KMS-11 (cell line): ENCODE measurements around the gene MGA.

Experiments used
- H2AFZ ChIP-seq: fragments of 200-600 bp; sonication (generic); 2 replicates; pipeline ENCODE4 v1.6.1; 2016; ENCODE audit warnings: antibody characterized with exemption, mixed run types, low read depth
- H3K27ac ChIP-seq: fragments of 200-600 bp; sonication (generic); 2 replicates; pipeline ENCODE4 v1.6.1; 2016; ENCODE audit warnings: mild to moderate bottlenecking, mixed run types
- H3K27me3 ChIP-seq: fragments of 200-600 bp; sonication (generic); 2 replicates; pipeline ENCODE4 v1.6.1; 2017; ENCODE audit warnings: mild to moderate bottlenecking, low read depth, mixed run types, moderate library complexity; ENCODE audit not compliant: insufficient read depth
- H3K36me3 ChIP-seq: fragments of 200-600 bp; sonication (generic); 2 replicates; pipeline ENCODE4 v1.6.1; 2017; ENCODE audit warnings: mild to moderate bottlenecking, mixed run types; ENCODE audit not compliant: insufficient read depth
- H3K4me1 ChIP-seq: fragments of 200-600 bp; sonication (generic); 2 replicates; pipeline ENCODE4 v1.6.1; 2016; ENCODE audit warnings: mild to moderate bottlenecking, low read depth, mixed run types; ENCODE audit not compliant: poor library complexity, severe bottlenecking
- H3K4me2 ChIP-seq: fragments of 200-600 bp; sonication (generic); 2 replicates; pipeline ENCODE4 v1.7.0; 2016; ENCODE audit warnings: mild to moderate bottlenecking, mixed run types
- H3K4me3 ChIP-seq: fragments of 200-600 bp; sonication (generic); IDR thresholded peaks from 2 replicates; pipeline ENCODE4 v1.6.1; 2017; ENCODE audit warnings: low read depth, low read length, mixed read lengths; ENCODE audit not compliant: insufficient read depth
- H3K79me2 ChIP-seq: fragments of 200-600 bp; sonication (generic); 2 replicates; pipeline ENCODE4 v1.6.1; 2016; ENCODE audit warnings: low read depth, mixed run types; ENCODE audit not compliant: insufficient read depth
- H3K9ac ChIP-seq: fragments of 200-600 bp; sonication (generic); 2 replicates; pipeline ENCODE4 v1.6.1; 2016; ENCODE audit warnings: mild to moderate bottlenecking, mixed run types
- H4K20me1 ChIP-seq: fragments of 200-600 bp; sonication (generic); 2 replicates; pipeline ENCODE4 v1.6.1; 2016; ENCODE audit warnings: mild to moderate bottlenecking, mixed run types; ENCODE audit not compliant: insufficient read depth
- CTCF ChIP-seq: fragments of 200-600 bp; sonication (generic); conservative IDR thresholded peaks from 2 replicates; pipeline ENCODE4 v1.6.1; 2017; ENCODE audit warnings: low read depth, mild to moderate bottlenecking, antibody characterized with exemption, low read length, moderate library complexity, mixed read lengths

MGA gene

GRCh38 chr15:41780266-41780665 lies 120.1 kb downstream of the MGA start:
- H3K4me3 ChIP-seq: no peak overlapping the region
- no peaks in the 10 kb centered on the region for H3K27me3 ChIP-seq
- no peak overlapping the region for H2AFZ ChIP-seq
- H3K27ac ChIP-seq: peak overlapping the region; percentile 45; the same call in 1 of the 2 replicates
- peak overlapping the region; percentile 70 for H3K4me2 ChIP-seq
- H3K9ac ChIP-seq: no peak overlapping the region; the same call in 1 of the 2 replicates
- no peak for TF ChIP-seq CTCF
- H3K36me3 ChIP-seq: no peaks in the 10 kb centered on the region
- H3K79me2 ChIP-seq: 0 out of 2 replicates have a peak, but pooled peaks cover 12% of the 10 kb centered on the region
- no peaks in the 10 kb centered on the region for H4K20me1 ChIP-seq
- H3K4me1 ChIP-seq: peaks cover 45% of the 10 kb centered on the region

GRCh38 chr15:41780727-41781126 lies 120.5 kb downstream of the MGA start:
- H3K79me2 ChIP-seq: 0 out of 2 replicates have a peak, but pooled peaks cover 15% of the 10 kb centered on the region
- no peak overlapping the region for H2AFZ ChIP-seq
- peak overlapping the region; percentile 45; the same call in 1 of the 2 replicates for H3K27ac ChIP-seq
- peak overlapping the region; percentile 70 for H3K4me2 ChIP-seq
- TF ChIP-seq CTCF: no peak
- H3K4me1 ChIP-seq: peaks cover 41% of the 10 kb centered on the region
- no peak overlapping the region for H3K4me3 ChIP-seq
- H3K36me3 ChIP-seq: no peaks in the 10 kb centered on the region
- H3K9ac ChIP-seq: no peak overlapping the region; the same call in 1 of the 2 replicates
- no peaks in the 10 kb centered on the region for H3K27me3 ChIP-seq
- no peaks in the 10 kb centered on the region for H4K20me1 ChIP-seq

GRCh38 chr15:41782371-41783282 lies 122.4 kb downstream of the MGA start:
- Histone ChIP-seq H3K27me3 (no peaks in the 10 kb centered on the region), H3K4me3 (no peak overlapping the region), H4K20me1 (no peaks in the 10 kb centered on the region), H3K36me3 (no peaks in the 10 kb centered on the region), H2AFZ (no peak overlapping the region), H3K79me2 (0 out of 2 replicates have a peak, but pooled peaks cover 15% of the 10 kb centered on the region), H3K27ac (no peak overlapping the region), H3K9ac (no peak overlapping the region), H3K4me2 (no peak overlapping the region), H3K4me1 (peaks cover 29% of the 10 kb centered on the region)
- no peak for TF ChIP-seq CTCF

GRCh38 chr15:41783296-41783695 lies 123.1 kb downstream of the MGA start:
- Histone ChIP-seq H3K4me3 (no peak overlapping the region), H3K4me2 (no peak overlapping the region), H3K27ac (no peak overlapping the region), H3K79me2 (0 out of 2 replicates have a peak, but pooled peaks cover 15% of the 10 kb centered on the region), H3K36me3 (no peaks in the 10 kb centered on the region), H3K4me1 (peaks cover 29% of the 10 kb centered on the region), H4K20me1 (no peaks in the 10 kb centered on the region), H2AFZ (no peak overlapping the region), H3K9ac (no peak overlapping the region), H3K27me3 (no peaks in the 10 kb centered on the region)
- TF ChIP-seq CTCF: no peak
